Limb (tissue), 2 donors: Measurements from ENCODE around the gene SPNS2.
A peak's percentile ranks its signal among the peaks of the same experiment; 100 is the strongest.

Experiments
- DNase-seq, 2 donors: peaks; one replicate each; pipeline ENCODE4 v3.0.0-alpha.2; 2016; ENCODE audit errors: extremely low spot score in 2 of 2

Gene SPNS2

DNA sequence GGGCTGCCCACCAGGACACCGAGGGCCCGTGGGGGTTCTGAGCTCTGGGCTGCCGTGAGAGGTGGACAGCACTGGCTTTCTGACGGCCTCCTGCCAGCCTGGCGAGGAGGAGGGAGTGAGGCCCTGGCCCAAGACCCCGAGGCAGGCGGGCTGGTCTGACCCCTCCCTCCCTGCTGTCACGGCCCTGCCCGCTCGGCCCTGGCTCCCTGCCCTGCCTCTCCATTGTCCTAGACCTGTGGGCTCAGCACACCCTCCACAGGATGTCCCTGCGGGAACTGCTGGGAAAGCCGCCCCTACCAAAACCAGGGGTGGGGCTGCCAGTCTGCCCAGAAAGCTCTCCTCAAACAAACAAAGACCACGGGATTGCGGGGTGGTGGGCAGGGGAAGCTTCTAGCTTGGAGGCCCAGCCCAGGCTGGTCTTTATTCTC lies 20.7 kb downstream of the SPNS2 start:
- peak in 1 of 2 donors; percentile 59 for DNase-seq

GRCh38 chr17:4520060-4520893 lies 21.6 kb downstream of the SPNS2 start:
- DNase-seq, result no peak

DNA sequence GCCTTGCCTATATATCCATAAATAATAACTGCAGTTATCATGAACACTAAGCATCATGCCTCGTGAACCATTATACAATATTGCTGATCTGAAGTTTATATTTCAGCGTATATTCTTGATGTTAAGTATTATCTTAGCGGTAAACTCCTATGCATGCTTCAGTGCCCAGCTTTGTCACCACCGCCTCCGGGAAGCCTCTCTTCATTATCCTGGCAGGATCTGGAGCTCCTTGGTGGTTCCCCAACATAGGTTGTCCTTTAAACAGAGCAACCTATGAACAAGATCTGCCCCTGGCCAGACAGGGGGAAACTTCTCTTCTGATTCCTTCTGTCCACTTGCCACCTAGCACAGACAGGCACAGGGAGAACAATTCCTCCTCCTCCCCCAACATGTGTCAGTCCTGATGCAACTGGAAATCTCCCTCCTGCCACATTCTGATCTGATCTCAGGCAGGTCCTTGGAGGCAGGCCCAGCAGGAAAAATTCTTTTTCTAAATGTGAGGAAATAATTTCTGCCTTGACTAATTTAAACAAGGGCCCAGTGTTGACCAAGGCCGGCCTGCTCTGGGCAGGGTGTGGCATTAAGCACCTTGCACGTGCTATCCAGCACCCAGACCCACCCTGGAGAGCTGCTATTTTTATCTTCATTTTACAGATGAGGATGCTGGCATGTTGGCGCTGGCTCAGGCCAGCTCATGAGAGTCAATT lies 22.4 kb downstream of the SPNS2 start:
- DNase-seq, result no peak

DNA sequence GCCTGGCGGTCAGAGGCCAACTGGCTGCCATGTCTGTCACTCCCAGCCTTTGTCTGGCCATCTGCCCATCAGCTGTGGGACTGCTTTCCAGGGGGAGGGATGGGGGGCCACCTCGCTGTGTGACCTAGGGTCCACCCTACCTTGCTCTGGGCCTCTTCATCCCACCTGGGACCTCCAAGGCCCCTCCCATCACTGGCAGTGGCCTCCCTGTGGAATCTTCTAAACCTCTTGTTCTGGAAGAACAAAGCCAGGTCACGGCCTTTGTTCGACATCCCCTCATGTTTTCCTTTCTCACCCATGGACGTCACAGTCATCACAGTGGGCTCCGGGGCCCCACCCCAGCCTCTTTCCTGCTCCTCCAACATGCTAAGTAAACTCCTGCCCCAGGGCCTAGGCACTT lies 24.0 kb downstream of the SPNS2 start:
- DNase-seq, result no peak

- DNase-seq, result no peak
These were observed 25.3 kb downstream of the SPNS2 start for GRCh38 chr17:4523946-4524345.

DNA sequence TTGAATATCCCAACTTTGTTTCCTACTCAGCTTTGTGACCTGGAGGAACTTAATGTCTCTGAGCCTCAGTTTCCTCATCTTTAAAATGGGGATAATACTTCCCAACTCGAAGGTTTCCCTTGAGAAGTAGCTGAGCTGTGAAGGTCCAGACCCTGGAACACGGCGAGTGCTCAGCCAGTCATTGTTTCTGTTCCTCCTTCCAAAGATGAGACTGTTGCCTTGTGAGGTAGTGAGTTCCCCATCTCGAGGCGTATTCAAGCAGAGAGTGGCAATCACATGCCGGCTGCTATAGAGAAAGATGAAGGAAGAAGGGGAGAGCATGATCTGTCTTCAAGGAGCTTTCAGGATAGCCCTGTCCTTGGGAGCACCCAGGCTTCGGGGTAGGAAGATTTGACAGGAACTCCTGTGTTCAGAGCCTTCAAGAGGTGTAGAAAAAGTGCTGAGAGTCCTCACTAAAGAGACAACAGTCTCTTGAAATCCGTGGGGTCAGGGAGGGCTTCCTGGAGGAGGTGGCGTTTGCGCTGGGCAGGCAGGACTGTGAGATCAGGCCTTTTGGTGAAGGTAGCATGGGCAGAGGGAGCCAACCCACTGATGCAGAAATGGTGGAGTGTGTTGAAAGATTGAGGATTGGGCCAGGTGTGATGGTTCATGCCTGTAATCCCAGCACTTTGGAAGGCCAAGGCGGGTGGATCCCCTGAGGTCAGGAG lies 27.2 kb downstream of the SPNS2 start:
- no peak for DNase-seq

- DNase-seq, result no peak
These were observed 28.5 kb downstream of the SPNS2 start for GRCh38 chr17:4527134-4527533.

DNA sequence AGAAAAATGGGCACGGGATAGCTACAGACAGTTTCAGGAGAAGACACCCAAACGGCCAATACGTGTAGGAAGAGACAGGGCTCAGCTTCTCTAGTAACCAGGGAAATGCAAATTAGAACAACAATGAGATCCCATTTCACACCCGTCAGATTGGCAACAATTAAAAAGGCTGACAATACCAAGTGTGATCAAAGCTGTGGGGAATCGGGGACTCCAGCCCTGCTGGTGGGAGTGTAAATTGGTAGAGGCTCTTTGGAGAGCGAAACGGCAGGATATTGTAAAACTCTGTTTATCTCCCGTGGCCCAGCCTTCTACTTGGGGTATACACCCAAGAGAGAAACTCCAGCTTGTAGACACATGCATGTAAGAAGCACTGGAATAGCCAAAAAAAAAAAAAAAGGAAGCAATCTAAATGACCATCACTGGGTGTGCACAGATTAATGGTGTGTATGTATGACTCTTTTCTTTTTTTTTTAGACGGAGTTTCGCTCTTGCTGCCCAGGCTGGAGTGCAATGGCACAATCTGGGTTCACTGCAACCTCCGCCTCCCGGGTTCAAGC lies 29.0 kb downstream of the SPNS2 start:
- no peak for DNase-seq

- DNase-seq, result no peak
These were observed 31.0 kb downstream of the SPNS2 start for GRCh38 chr17:4529533-4530152.

GRCh38 chr17:4530799-4531730 lies 32.4 kb downstream of the SPNS2 start:
- no peak for DNase-seq

- no peak for DNase-seq
These were observed 33.5 kb downstream of the SPNS2 start for GRCh38 chr17:4531988-4532736.

GRCh38 chr17:4532860-4533522 lies 34.3 kb downstream of the SPNS2 start:
- DNase-seq, result no peak

DNA sequence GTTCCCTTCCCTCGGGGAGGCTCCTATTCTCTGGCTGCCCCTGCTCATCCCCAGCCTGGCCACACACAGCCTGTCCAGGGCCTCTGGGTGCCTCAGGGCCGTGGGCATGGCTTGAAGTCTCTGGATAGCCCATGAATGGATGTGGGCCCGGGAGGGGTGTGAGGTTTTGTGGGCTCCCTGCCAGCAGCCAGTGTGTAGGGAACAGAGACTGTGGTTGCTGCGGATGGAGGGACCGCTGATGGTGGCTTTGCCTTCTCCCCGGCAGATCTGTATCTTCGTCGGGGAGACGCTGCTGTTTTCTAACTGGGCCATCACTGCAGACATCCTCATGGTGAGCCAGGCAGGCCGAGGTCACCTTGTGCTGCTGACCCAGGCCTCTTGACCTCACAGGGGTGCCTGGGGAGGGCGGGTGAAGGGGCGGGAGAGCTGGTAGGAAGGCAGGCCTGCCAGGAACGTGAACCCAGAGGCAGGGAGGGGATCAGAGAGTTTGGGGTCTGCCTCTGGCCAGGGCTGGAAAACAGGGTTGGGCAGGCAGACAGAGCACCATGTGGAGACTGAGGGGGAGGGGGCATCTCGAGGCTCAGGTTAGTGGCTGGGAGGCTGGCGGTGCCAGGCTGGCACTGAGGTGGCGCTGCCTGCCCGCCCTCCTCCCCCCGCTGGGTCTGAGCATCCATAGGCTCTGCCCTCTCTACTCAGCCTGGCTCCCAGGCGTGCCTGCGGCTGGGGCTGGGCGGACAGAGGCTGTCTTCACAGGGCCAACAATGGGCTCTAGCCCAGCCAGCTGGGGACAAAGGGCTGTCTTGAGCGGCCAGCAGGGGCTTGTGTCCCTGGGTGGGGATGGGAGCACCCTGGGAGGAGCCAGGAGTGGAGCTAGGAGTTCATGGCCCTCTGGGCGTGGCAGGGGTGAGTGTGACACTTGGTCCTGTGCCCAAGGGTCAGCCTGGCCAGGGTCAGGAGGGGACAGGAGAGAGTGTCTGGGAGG lies 35.1 kb downstream of the SPNS2 start:
- no peak for DNase-seq

- no peak for DNase-seq
These were observed 35.8 kb downstream of the SPNS2 start for GRCh38 chr17:4534515-4534914.

DNA sequence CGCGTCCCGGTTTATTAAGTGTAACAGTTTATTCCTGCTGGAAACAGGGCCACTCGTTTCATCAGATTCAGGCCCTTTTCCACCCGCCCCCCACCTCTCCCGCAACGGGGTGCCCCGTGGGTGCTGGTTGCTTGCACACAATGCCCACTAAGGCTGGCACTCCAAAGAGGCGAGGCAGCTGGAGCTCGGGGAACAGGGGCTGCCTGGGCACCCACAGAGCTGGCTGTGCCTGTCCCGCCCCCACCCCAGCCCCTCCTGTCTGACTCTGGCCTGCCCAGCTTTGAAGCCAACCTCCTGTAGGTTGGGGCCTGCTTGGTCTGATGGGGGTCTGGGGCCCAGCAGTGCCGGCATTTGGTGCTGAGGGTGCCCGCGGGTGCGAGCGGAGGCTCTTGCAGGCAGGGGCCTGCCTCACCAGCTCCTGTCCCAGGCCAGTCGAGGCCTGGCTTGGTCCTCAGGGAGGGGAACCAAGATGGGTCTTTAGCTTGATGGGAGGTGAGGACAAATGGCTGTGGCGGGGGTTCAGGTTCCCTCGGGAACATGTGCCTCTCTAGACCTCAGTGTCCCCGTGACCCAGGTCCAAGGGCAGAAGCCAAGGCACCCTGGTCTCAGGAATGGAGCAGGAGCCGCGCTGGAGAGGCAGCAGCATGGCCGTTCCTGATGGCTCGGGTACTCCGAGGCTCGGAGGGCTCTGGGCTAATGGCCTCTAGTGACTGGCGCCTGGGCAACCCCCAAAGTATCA lies 36.4 kb downstream of the SPNS2 start:
- DNase-seq, result no peak

DNA sequence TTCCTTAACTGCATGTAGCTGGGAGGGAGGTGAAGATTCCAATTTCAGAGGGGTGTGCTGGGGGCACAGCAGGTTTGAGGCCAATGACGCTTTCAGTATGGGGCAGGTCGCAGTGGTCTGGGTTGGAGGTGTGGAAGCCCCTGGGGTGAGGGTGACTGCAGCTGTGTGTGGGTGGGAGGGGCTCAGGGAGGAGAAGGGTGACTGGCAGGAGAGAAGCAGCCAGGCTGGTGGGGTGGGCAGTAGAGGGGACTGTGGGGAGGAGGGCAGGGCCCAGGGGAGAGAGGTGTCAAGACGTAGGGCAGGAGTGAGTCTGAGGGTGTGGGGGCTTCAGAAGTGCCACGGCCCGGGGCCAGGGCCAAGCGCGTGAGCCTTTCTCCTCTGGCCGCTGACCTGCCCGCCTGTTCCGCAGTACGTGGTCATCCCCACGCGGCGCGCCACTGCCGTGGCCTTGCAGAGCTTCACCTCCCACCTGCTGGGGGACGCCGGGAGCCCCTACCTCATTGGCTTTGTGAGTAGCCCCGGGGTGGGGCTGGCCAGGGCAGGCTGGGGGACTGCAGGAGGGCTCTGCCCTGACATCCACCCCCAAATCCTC lies 37.1 kb downstream of the SPNS2 start:
- DNase-seq, result no peak

- DNase-seq, result no peak
These were observed 37.6 kb downstream of the SPNS2 start for GRCh38 chr17:4536259-4536741.
